Frontal cortex (tissue), 4 donors: ENCODE measurements around the gene FAM168A. TPM values are rescaled to one million over a fixed set of nuclear protein-coding genes. Genes with fewer than 3 reads are reported as not detected.

Source experiments
- DNase-seq, 2 donors: peaks; one replicate each; pipeline ENCODE4 v3.0.0; 2012; ENCODE audit warnings: low spot score in 2 of 2
- FAIRE-seq: peaks from 2 replicates; lab custom pipeline; 2012; peaks lifted over from hg19 to GRCh38; lab: Jason Lieb, UNC
- total RNA-seq: library from RNA; depleted of rRNA; stranded (reverse); fragments of >200 nt; gene quantifications from one replicate; pipeline ENCODE4 v1.2.3, GENCODE V29; 2014
- donor health status: control.
- donor health status: control.
- donor health status: control.

Gene FAM168A
- total RNA-seq, 1 donor from 2014 or later = 51.4 TPM

DNA sequence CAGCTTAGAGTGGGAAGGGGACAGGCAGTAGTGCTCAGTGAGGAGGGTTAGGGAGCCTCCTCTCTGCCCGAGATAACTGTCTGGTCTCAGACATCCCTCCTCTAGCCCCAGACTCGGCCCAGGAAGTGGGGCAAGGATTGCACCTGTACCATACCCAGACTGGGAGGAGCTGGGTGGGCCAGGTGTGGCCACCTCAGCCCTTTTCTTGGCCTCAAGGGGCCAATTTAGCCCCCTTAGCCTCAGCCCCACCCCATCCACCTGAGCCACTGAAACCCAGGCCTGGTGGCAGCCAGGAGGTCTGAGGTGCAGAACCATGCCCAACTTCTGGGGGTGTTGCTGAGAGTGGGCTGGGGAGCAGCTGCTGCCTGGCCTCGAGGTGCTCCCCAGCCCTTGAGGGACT is 215.2 kb downstream of the FAM168A start:
- FAIRE-seq = no peak
- DNase-seq = no peak

DNA sequence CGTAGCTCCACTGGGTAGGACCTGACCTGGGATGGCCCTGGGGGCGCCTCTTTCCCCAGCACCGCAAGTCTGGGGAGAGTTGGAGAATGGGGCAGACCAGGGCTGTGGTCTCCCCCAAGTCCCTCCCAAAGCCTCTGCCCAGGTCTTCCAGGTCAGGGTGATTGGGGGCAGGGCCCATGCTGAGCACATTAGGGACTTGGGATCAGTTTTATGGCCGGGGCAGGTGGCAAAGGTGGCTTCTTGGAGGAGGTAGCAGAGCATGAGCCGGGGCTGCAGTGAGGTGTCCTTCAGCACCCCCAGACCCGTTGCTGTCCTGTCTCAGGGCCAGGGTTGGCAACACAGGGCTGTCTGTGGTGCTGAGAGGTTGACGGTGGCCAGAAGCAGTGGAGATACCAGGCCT is 215.7 kb downstream of the FAM168A start:
- DNase-seq (no peak), FAIRE-seq (no peak)

DNA sequence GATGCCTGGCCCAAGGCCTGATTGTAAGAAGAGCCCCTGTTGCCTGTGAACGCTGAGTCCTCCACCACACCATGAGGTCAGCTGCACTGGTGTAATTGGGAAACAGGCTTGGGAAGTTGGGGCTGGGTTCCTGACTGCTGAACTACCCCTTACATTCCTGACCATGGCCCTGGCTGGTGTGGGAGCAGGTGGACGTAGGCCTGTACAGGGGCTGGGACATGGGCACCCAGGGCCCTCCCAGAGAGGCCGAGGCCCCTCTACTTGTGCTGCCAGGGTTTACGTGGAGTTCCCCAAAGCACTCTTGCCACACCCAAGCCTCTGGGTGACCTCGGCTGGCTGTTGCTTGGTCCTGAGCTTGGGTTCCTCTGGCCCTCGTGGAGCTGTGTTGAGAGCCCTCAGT is 216.3 kb downstream of the FAM168A start:
- no peak for FAIRE-seq

DNA sequence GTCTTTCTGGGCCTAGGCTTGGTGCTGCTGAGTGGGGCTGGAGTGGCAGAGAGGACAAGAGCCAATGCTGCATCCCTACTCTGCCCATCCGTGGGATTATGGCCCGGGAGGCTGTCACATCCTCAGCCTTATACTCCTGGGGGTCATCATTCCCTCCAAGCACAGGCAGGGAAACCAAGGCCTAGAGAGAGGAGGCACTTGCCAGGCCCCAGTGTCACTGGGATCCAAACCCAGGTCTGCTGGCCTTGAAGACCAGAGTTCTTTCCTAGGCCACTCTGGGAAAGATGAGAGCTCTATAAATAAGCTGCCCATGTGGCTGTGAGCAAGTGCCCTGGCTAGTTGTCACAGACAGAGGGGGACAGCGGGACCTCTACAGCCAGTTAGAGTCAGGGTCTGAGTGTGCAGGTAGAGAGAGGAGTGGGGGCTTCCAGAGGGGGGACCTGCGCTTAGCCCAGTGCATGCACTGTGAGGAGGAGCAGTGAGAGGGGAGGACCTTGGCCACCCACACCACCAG is 217.0 kb downstream of the FAM168A start:
- DNase-seq (no peak), FAIRE-seq (no peak)

More for the DNA sequence above, 216.3 kb downstream of the FAM168A start:
- no peak for DNase-seq

DNA sequence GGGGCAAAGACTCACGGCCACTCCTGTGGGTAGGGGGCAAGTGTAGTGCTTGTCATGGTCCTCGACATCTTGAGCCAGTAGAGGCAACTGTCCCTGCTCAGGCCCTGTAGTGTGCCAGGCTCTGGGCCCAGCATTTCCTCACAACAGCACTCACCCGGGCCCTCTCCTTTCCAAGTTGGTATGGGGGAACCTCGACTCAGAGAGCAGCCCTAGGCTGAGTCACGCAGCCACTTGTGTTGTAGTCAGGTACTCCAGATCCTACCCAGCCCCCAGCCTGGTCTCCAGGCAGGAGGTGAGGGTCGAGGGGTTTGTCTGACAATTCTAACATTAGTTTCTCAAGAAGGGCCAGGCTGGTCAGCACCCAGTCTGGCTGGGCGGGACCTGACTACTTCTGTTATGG is 217.6 kb downstream of the FAM168A start:
- DNase-seq (no peak), FAIRE-seq (no peak)

DNA sequence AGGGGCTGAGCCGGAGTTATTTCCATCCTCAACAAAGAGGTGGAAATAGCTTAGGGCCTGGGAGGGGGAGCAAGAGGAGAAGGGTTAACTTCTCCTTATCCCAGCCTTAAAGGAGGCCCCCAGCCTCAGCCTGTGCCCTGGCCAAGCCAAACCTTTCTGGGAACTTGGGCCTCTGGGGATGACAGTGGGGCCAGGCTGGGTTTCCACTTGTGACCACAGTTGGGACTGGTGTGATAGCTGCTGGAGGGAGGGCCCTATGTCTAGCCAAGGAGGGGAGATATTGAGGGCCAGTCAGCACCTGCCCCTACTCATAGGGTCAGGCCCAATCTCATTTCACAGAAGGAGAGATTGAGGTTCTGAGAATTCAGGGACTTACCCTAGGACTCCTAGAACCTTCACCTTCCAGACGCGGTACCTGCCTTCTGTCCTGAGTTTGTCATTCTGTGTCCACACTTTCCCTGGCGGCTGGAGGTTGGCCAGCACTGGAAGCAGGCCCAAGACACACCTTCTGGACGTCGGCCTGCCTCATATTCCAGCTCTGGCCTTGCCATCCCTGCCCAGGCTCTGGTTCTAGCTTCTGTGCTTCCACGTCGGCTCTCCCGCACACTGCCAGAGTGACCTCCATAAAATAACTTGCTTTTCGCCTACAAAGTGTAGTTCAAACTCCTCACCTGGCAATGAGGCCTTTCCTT is 218.6 kb downstream of the FAM168A start:
- DNase-seq (no peak), FAIRE-seq (no peak)

DNA sequence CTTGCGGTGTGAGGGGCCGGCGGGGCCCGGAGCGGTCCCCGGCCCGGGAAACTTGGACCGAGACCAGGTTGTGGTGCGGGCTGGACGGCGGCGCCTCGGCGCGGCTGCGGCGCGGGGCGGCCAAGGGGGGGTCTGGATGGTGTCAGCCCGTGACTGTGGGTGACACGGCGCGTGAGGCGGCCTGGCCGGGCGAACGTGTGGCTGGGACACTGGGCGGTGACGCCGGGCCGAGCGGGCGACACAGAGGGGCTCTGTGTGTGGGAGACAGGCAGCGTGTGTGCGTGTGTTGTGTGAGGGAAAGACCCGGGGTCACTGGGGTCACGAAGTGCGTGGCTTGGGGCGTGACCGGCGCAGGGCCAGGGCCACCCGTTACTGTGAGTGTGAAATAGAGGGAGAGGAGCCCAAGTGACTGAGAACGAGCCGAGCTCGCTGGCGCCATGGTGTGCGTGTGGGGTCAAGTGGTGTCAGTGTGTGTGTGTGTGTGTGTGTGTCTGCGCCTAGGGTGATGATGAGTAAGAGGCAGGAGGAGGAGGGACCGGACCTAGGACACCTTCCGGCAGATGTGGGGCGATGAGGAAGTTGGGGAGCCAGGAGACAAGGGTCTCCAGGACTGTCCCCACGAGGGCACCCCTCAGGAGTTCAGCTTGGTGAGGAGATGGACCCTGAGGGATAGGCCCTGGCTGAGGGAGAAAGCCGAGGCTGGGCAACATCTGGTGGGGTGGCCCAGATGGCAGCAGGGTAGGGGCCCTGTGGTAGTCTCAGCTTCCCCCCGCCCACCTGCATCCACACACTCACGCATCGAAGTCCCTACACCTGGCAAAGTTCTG is 220.9 kb downstream of the FAM168A start:
- FAIRE-seq (no peak), DNase-seq (peak; percentile 59 to 74)

DNA sequence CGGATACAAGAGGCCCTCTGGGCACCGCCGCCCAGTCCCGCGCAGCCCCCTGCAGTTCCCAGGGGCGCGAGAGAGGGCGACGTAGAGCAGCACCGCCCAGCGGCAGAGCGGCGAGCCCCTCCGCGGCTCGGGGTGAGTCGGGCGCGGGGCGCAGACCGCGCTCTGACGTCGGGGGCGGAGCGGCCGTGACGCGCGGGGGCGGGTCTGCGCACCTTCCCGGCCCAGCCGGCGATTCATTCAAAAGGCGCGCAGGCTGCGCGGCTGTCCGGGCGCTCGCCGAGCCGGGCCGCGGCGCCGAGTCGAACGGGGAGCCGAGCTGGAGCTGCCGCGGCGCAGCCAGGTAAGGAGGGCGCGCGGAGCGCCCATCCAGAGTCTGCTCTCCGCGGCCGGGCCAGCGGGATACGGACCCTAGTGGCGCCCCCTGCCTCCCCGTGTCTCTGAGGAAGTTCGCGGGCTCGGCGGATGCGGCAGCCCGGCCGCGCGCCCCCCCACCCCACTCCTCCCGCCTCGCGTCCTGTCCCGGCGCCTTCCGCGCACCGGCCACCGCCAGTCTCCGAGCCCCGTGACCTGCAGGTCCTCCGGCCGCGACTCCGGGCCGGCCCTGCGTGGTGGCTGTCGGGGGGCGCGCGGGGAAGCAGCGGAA is 221.6 kb downstream of the FAM168A start, which contains the start of gene RELT:
Gene RELT (plus strand): TSS at position 240 of the 643 bp plus-strand sequence. CDS start 12,738 bp downstream, outside the sequence.
- FAIRE-seq (no peak), DNase-seq (peak; percentile 97 to 99)

DNA sequence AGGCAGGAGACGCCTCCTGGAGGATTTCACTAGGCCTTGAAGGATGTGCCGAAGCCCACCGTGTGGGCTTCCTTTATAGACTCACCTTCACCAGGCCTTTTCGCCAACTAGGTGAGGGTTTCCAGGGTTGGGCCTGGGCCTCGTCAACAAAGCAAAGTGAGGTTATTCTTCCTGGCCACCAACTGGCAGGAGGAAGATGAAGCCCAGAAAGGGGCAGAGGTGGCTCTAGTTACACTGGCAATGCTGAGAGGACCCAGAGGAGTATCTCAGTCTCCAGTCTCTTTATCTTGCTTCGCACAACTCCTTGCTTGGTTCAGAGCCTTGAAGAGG is 222.1 kb downstream of the FAM168A start:
- no peak for FAIRE-seq
- no peak for DNase-seq

DNA sequence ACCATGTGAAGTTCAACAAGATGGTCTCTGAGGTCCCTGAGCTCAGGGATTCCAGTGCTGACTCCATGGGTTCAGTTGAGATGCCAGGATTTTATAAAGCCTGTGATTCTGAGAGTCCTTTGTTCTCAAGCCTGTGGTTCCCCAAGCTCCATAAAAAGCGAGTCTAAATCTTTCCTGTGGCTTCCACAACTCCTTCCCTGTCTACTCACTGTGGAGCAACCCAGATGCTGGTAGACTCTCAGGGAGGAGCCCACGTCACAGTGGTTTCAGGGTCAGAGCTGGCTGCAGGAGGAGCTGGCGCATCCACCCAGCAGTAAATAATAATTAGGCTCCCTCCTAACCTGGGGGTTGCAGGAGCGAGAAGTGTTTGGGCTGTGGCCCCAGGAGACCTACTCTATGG is 223.8 kb downstream of the FAM168A start:
- no peak for FAIRE-seq

DNA sequence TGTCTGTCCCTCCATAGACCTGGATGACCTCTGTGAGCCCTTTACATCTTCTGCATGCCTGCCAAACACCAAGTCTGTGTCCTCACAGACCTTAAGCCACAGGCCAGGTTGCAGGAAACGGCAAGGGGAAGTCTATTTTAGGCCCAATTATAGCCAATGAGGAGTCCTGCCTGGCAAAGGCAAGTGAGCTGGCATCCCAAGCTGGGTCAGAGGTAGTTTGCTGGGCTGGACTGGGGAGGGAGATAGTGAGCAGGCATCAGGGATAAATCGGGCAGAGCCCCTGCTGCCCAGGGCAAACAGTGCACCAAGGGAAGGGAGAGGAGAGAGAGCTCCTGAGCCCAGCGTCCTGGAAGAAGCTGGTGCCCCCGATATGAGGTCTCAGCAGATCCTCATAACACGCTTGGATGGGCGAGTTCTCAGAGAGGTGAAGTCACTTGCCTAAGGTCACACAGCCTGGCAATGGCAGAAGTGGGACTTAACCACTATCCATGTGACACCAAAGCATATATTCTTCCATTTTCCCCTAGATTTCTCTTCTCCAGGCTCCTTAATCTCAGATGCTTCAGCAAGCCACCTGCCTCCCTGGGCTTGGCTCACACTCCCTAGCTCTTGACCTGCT is 225.4 kb downstream of the FAM168A start:
- DNase-seq (no peak), FAIRE-seq (no peak)

More for the DNA sequence above, 223.8 kb downstream of the FAM168A start:
- no peak for DNase-seq

DNA sequence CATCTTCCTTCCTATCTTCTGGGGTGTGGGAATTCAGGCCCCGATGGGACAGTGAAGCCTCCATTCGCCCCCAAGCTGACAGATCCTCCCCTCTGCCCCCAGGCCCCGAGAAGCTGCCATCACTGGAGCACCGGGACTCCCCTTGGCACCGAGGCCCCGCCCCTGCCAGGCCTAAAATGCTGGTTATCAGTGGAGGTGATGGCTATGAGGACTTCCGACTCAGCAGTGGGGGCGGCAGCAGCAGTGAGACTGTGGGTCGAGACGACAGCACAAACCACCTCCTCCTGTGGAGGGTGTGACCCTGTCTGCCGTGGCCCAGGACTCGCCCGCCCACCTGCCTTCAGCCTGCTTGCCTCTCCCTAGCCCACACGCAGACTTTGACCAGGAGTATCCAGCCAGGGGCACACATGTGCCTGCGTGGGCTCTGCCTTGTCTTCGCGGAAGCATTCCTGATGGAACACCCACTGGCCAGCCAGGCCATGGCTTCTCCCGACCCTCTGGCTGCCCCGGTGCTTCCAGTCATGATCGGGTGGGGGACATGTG is 230.4 kb downstream of the FAM168A start:
- FAIRE-seq = no peak
- DNase-seq = no peak

DNA sequence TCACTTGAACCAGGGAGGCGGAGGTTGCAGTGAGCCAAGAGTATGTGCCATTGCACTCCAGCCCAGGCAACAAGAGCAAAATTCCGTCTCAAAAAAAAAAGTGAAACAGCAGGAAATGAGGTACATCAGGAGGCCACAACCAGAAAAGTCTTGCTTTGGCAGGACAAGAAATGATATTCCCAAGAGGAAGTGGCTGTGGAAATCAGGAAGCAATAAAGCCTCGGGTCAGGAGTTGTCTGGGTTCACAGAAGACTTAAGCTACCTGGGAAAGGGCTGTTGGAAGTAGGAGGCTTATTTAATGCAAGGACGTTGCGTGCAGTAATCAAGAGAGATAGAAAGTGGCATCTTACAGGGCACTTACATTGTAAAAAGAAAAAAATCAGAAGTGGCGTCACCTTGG is 231.0 kb downstream of the FAM168A start:
- no peak for DNase-seq
- no peak for FAIRE-seq

DNA sequence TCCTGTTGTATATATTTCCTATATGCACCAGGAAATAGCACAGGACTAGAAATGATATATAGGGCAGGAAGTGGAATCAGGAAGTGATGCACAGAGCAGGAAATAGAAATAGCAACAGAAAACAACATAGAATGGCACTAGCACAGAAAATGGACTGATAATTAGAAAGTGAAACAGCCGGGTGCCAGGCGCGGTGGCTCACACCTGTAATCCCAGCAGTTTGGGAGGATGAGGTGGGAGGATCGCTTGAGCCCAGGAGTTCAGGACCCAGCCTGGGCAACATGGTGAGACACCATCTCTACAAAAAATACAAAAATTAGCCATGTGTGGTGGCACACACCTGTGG is 231.7 kb downstream of the FAM168A start:
- FAIRE-seq (no peak), DNase-seq (no peak)

DNA sequence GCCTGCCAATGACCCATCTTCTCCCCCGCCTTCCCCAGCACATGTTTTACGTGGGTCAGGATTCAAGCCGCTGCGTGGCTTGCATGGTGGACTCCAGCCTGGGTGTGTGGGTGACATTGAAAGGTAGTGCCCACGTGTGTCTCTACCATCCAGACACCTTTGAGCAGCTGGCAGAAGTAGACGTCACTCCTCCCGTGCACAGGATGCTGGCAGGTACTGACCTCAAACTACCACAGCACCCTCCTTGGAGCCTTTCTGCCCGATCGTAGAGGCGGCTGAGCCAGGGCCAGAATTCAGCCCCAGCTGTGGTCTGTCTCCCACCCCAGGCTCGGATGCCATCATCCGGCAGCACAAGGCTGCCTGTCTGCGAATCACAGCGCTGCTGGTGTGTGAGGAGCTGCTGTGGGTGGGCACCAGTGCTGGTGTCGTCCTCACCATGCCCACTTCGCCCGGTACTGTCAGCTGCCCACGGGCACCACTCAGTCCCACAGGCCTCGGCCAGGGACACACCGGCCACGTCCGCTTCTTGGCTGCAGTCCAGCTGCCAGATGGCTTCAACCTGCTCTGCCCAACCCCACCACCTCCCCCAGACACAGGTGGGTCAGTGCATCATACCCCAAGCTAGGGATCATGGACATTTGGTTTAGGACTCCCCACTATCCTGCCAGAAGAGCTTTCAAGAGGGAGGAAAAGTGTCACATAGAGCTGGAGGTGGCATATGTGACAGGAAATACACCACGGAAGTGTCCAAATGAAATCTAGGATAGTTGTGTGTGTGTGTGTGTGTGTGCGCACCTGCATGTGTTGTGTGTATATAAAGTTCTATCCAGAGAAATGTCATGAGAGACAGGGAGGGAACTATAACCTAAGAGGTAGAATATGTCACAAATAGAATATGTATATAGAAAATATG is 232.3 kb downstream of the FAM168A start:
- no peak for DNase-seq
- FAIRE-seq = no peak

DNA sequence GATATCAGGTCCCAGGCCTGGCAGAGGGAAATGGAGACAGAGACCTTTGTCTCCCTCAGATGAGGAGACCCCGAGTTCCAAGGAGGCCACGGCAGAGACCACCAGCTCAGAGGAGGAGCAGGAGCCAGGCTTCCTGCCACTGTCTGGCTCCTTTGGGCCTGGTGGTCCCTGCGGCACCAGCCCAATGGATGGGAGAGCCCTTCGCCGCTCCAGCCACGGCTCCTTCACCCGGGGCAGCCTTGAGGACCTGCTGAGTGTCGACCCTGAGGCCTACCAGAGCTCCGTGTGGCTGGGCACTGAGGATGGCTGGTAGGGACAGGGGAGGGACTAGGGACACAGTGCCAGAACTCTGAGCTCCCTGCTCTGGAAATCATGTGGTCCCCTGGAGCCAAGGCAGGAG is 234.8 kb downstream of the FAM168A start:
- FAIRE-seq (no peak), DNase-seq (no peak)

DNA sequence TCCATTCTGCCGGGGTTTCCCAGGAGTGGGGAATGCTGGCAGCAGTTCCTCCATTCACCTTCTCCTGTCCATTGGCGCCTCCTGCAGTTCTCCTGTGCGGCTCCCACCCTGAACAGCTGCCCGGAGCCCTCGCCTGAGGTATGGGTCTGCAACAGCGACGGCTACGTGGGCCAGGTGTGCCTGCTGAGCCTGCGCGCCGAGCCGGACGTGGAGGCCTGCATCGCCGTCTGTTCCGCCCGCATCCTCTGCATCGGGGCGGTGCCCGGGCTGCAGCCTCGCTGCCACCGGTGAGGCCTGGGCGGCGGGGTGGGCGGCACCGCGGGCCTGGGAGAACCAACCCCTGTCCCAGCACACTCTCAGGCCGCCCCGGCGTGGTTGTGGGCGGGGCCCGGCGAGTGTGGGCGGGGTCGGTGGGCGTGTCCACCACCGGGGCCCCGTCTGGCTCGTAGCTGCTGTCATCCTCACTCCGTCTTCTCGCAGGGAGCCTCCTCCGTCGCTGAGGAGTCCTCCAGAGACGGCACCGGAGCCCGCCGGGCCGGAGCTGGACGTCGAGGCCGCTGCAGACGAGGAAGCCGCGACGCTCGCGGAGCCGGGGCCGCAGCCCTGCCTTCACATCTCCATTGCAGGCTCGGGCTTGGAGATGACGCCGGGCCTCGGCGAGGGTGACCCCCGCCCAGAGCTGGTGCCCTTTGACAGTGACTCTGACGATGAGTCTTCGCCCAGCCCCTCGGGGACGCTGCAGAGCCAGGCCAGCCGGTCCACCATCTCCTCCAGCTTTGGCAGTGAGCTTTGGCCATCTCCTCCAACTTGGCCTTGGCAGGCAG is 235.7 kb downstream of the FAM168A start:
- DNase-seq (no peak), FAIRE-seq (no peak)

DNA sequence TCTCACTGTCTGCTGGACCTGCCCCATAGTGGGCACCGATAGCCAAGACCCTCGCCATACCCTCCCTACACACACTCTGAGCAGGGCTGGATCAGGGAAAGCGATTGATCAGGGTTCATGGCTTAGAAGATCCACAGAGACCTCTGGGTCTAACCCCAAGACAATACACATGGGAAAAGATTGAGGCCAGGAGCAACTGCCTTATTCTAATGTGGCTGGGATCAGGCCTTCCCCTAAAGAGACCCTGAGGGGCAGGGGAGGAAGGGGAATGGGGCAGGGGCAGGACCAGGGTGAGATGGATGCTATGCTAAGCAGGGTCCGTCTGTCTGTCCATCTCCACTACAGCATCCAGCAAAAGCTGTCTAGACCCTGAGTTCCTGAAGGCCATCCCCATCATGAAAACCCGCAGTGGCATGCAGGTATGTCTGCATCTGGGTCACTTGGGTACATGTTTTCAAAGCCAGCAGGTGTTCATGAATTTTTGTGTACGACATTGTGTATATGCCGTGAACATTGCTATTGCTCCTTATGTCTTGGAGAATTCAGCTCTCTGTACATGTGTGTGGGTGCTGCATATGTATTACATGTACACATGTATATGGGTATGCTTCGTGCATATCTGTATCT is 237.1 kb downstream of the FAM168A start:
- DNase-seq = no peak
- no peak for FAIRE-seq
